Ectodermal cell (in vitro differentiated cells): Measurements from ENCODE around the gene SAMD9L.

Experiments
- H3K27ac ChIP-seq: 2 replicates; pipeline ENCODE4 v1.7.0; 2013; ENCODE audit warnings: mild to moderate bottlenecking, low read depth, low read length; ENCODE audit not compliant: insufficient read depth, poor library complexity, severe bottlenecking
- H3K27me3 ChIP-seq: 2 replicates; pipeline ENCODE4 v1.7.0; 2013; ENCODE audit warnings: mild to moderate bottlenecking, low read length; ENCODE audit not compliant: insufficient read depth, control insufficient read depth, poor library complexity, severe bottlenecking
- H3K36me3 ChIP-seq: one replicate; pipeline ENCODE4 v1.7.0; 2013; ENCODE audit warnings: low read length; ENCODE audit not compliant: control insufficient read depth, insufficient read depth
- H3K4me1 ChIP-seq: one replicate; pipeline ENCODE4 v1.7.0; 2013; ENCODE audit warnings: low read length; ENCODE audit not compliant: control insufficient read depth, insufficient read depth
- H3K4me3 ChIP-seq: 2 replicates; pipeline ENCODE4 v1.7.0; 2013; ENCODE audit warnings: low read depth, low read length, control low read depth; ENCODE audit not compliant: insufficient read depth
- H3K9me3 ChIP-seq: 2 replicates; pipeline ENCODE4 v1.7.0; 2013; ENCODE audit warnings: mild to moderate bottlenecking, low read length, moderate library complexity; ENCODE audit not compliant: control insufficient read depth
- WGBS, 2 experiments: methylation state at CpG; one replicate each; pipeline ENCODE4 v1.1.7; 2013; ENCODE audit warnings: missing lambda C conversion rate in 2 of 2; 5-methylcytosine and 5-hydroxymethylcytosine counted together

Gene SAMD9L

DNA sequence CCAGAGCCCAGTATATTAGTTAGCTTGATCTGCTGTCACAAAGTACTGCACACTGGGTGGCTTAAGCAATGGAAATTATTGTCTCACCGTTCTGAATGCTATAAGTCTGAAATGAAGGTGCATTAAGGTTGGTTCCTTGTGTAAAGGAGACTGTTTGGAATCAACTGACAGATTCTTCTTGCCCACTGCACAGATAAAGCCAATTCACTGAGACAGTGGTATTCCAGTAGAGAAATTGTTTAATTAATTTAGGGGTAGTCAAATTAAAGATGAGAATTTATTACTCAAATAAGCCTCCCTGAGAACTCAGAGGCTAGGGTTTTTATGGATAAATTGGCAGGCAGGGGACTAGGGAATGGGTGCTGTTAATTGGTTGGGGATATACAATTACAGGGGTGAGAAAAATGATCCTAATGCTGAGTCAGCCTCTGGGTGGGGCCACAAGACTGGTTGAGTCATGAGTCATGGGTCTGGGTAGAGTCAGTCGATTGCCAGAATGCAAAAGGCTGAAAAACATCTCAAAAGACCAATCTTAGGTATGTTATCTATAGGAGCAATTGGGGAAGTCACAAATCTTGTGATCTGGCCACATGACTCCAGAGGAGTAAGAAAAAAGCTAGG is 23.5 kb upstream of the SAMD9L start:
- Histone ChIP-seq H3K4me3 (no peak overlapping the region), H3K27me3 (no peaks in the 10 kb centered on the region), H3K27ac (no peak overlapping the region), H3K36me3 (no peaks in the 10 kb centered on the region), H3K4me1 (no peaks in the 10 kb centered on the region), H3K9me3 (no peaks in the 10 kb centered on the region)
- 64 to 77% methylated on average over 2 of the region's 2 CpGs for WGBS, 2 experiments

GRCh38 chr7:93165447-93165846 is 17.3 kb upstream of the SAMD9L start:
- H3K27me3 ChIP-seq, result no peaks in the 10 kb centered on the region
- H3K4me1 ChIP-seq, result no peaks in the 10 kb centered on the region
- 87 to 88% methylated on average over 1 of the region's 1 CpG for WGBS, 2 experiments
- no peak overlapping the region for H3K4me3 ChIP-seq
- H3K9me3 ChIP-seq, result no peaks in the 10 kb centered on the region
- H3K27ac ChIP-seq, result no peak overlapping the region
- H3K36me3 ChIP-seq, result no peaks in the 10 kb centered on the region

DNA sequence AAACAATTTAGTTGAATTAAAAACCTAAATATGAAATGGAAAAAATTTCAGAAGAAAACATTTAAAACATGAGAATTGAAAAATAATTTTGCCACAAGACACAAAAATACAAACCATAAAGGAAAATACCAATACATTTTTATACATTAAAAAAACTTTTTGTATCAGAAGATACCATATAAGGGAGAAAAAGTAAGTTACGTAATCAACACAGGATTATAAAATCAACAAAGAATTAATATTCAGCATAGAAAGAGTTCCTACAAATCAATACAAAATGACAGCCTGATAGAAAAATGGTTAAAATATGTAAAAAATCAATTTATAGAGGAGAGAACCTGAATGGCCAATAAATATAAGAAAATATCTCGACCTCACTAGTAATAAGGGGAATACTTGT is 16.6 kb upstream of the SAMD9L start:
- Histone ChIP-seq H3K27ac (no peak overlapping the region), H3K27me3 (no peaks in the 10 kb centered on the region), H3K9me3 (no peaks in the 10 kb centered on the region), H3K4me1 (no peaks in the 10 kb centered on the region), H3K4me3 (no peak overlapping the region), H3K36me3 (no peaks in the 10 kb centered on the region)
- WGBS, 2 experiments, result no CpG with 5 or more reads among the region's 2 CpGs

GRCh38 chr7:93161181-93161762 is 13.1 kb upstream of the SAMD9L start:
- Histone ChIP-seq H3K4me1 (no peaks in the 10 kb centered on the region), H3K36me3 (no peaks in the 10 kb centered on the region), H3K27me3 (no peaks in the 10 kb centered on the region), H3K4me3 (no peak overlapping the region), H3K27ac (no peak overlapping the region), H3K9me3 (no peaks in the 10 kb centered on the region)
- WGBS, 2 experiments, result 86 to 91% methylated on average over 3 of the region's 3 CpGs

DNA sequence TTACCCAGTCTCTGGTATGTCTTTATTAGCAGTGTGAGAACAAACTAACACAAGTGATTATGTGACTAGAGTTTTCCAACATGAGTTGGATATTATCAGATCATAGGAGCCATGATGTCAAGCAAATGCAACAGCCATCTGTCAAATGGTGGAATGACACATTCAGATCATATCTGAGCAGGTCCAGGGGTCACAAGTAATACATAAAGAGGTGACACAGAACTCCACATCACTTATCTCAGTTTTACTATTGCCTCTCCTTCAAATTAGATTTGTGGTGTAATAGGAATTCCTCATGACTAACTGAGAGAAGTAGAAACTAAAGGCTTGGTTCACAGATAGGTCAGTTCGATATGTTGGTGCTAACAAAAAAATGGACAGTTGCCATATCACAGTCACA is 12.2 kb upstream of the SAMD9L start:
- no peaks in the 10 kb centered on the region for H3K27me3 ChIP-seq
- H3K27ac ChIP-seq, result no peak overlapping the region
- H3K36me3 ChIP-seq, result no peaks in the 10 kb centered on the region
- no peaks in the 10 kb centered on the region for H3K4me1 ChIP-seq
- no peaks in the 10 kb centered on the region for H3K9me3 ChIP-seq
- H3K4me3 ChIP-seq, result no peak overlapping the region
- 100% methylated on average over 1 of the region's 1 CpG for WGBS, 2 experiments

GRCh38 chr7:93159490-93159889 is 11.3 kb upstream of the SAMD9L start:
- Histone ChIP-seq H3K27ac (no peak overlapping the region), H3K27me3 (no peaks in the 10 kb centered on the region), H3K9me3 (no peaks in the 10 kb centered on the region), H3K36me3 (no peaks in the 10 kb centered on the region), H3K4me1 (no peaks in the 10 kb centered on the region), H3K4me3 (no peak overlapping the region)
- WGBS, 2 experiments, result 92 to 96% methylated on average over 3 of the region's 3 CpGs

GRCh38 chr7:93156884-93157283 is 8.7 kb upstream of the SAMD9L start:
- Histone ChIP-seq H3K4me3 (no peak overlapping the region), H3K27me3 (no peaks in the 10 kb centered on the region), H3K9me3 (no peaks in the 10 kb centered on the region), H3K4me1 (no peaks in the 10 kb centered on the region), H3K27ac (no peak overlapping the region), H3K36me3 (no peaks in the 10 kb centered on the region)
- WGBS, 2 experiments, result 90 to 100% methylated on average over 1 of the region's 1 CpG

DNA sequence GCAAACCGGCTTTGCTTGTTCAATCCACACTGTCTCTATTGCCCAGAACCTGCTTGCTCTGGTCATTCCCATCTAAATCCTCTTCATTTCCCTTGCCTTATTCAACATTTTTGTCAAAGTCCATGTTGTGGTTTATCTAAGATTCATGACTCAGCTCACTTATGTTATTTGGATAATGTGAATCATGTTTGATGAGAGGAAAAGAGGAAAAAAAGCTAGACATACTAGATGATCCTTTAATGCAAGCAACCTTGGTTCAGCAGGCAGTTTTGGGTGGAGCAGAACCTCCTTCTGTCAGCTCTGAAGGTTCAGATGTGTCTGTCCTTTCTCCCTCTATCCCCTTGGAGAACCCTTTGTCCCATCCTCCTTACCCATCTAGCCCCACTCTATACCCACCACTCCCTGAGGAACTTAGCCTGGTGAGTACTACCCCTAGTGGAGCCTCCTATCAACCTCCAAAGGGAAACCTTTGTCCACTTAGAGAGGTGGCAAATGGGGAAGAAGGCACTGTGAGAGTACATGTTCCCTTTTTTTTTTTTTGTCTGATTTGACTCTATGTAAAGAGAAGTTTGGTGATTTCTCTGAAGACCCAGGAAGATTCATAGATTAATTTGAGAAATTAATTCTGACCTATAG is 2.1 kb upstream of the SAMD9L start:
- peaks cover 2% of the 10 kb centered on the region for H3K4me1 ChIP-seq
- H3K27ac ChIP-seq, result no peak overlapping the region
- no peaks in the 10 kb centered on the region for H3K27me3 ChIP-seq
- WGBS, 2 experiments, result 88% methylated on average over 1 of the region's 1 CpG
- no peaks in the 10 kb centered on the region for H3K36me3 ChIP-seq
- no peak overlapping the region for H3K4me3 ChIP-seq
- H3K9me3 ChIP-seq, result no peaks in the 10 kb centered on the region

DNA sequence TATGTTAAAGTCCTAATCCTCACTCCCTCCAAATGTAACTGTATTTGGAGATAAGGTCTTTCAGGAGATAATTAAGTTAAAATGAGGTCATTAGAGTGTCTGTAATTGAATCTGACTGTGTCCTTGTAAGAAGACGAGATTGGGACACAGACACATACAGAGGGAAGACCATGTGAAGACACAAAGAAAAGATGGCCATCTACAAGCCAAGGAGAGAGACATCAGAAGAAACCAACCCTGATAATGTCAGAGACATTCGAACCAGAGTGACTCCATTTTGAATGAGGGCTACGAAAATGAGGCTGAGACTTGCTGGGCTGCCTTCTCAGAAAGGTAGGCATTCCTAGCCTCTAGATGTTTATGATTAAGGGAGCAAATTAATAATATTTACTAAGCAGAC is 542 bp upstream of the SAMD9L start:
- 94 to 95% methylated on average over 3 of the region's 3 CpGs for WGBS, 2 experiments
- no peak overlapping the region for H3K27ac ChIP-seq
- peaks cover 2% of the 10 kb centered on the region for H3K4me1 ChIP-seq
- H3K27me3 ChIP-seq, result no peaks in the 10 kb centered on the region
- no peak overlapping the region for H3K4me3 ChIP-seq
- H3K36me3 ChIP-seq, result no peaks in the 10 kb centered on the region
- no peaks in the 10 kb centered on the region for H3K9me3 ChIP-seq

DNA sequence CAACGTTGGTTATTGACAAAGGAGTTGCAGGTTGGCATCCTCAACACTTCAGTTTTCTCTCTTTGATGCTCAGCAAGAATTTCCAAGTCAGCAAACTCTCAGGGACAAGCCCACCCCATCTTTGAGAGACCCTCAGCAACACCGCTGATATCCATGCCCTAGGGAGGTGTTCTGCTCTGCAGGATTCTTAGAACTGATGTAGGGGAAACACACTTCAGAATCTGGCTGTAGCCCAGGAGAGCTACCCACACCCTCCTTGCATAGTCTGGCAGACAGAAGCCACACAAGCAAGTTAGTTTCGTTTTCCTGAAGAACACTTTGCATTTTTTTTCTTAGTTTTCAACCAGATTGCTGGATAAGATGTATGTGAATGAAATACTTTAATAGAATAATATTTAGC is 822 bp downstream of the SAMD9L start:
- H3K4me3 ChIP-seq, result no peak overlapping the region
- no peak overlapping the region for H3K27ac ChIP-seq
- WGBS, 2 experiments, result 76 to 89% methylated on average over 3 of the region's 3 CpGs
- no peaks in the 10 kb centered on the region for H3K27me3 ChIP-seq
- no peaks in the 10 kb centered on the region for H3K9me3 ChIP-seq
- no peaks in the 10 kb centered on the region for H3K36me3 ChIP-seq
- H3K4me1 ChIP-seq, result peaks cover 2% of the 10 kb centered on the region
